HG03565 (cell line): Measurements from ENCODE around the gene VPS37B.

Source experiments
- ATAC-seq: cut with Tn5 transposase; IDR thresholded peaks from one replicate; pipeline ENCODE4 v1.9.1; 2021; ENCODE audit warnings: mild to moderate bottlenecking, moderate library complexity; ENCODE audit not compliant: unreplicated experiment

The VPS37B gene

GRCh38 chr12:122855071-122855829 is 40.7 kb downstream of the VPS37B start:
- no peak for ATAC-seq

- ATAC-seq = no peak
Measured at GRCh38 chr12:122854554-122854953, 41.4 kb downstream of the VPS37B start.

GRCh38 chr12:122853582-122854245 is 42.2 kb downstream of the VPS37B start:
- no peak for ATAC-seq

- no peak for ATAC-seq
Measured at GRCh38 chr12:122852336-122853275, 43.3 kb downstream of the VPS37B start.

- ATAC-seq = no peak
Measured at GRCh38 chr12:122851820-122852219, 44.1 kb downstream of the VPS37B start.

- no peak for ATAC-seq
Measured at GRCh38 chr12:122850695-122851350, 45.1 kb downstream of the VPS37B start.

- ATAC-seq = no peak
Measured at GRCh38 chr12:122850048-122850445, 45.9 kb downstream of the VPS37B start.

- no peak for ATAC-seq
Measured at GRCh38 chr12:122849352-122850047, 46.4 kb downstream of the VPS37B start.

- no peak for ATAC-seq
Measured at GRCh38 chr12:122848471-122849351, 47.2 kb downstream of the VPS37B start.

GRCh38 chr12:122847921-122848421 is 48.0 kb downstream of the VPS37B start:
- no peak for ATAC-seq

- ATAC-seq = no peak
Measured at GRCh38 chr12:122847516-122847836, 48.4 kb downstream of the VPS37B start.

GRCh38 chr12:122846622-122847515 is 49.1 kb downstream of the VPS37B start:
- ATAC-seq = no peak

GRCh38 chr12:122845865-122846621 is 49.9 kb downstream of the VPS37B start:
- ATAC-seq = no peak

GRCh38 chr12:122845041-122845864 is 50.7 kb downstream of the VPS37B start:
- no peak for ATAC-seq

GRCh38 chr12:122844366-122844971 is 51.5 kb downstream of the VPS37B start:
- ATAC-seq = no peak

GRCh38 chr12:122843455-122843854 is 52.5 kb downstream of the VPS37B start:
- no peak for ATAC-seq
